SK-N-SH (cell line): ENCODE data around the gene OPCML. TPM values are rescaled to one million over a fixed set of nuclear protein-coding genes. Genes with fewer than 3 reads are reported as not detected.

Experiments
- CTCF ChIA-PET: fragments of 300-600, 350-600 bp; formaldehyde crosslinking; extraction: SDS; loops from one replicate; lab custom pipeline; 2021; lab: Yijun Ruan, JAX
- POLR2A ChIA-PET: fragments of 350-600 bp; sonication (Branson Sonifier 250); formaldehyde crosslinking; extraction: SDS; loops from one replicate; lab custom pipeline; 2020; ENCODE audit warnings: antibody characterized with exemption, inconsistent platforms; lab: Yijun Ruan, JAX
- DNase-seq: peaks from one replicate; pipeline ENCODE4 v3.0.0; 2012
- H2AFZ ChIP-seq: fragments of 200-600 bp; sonication (generic); 2 replicates; pipeline ENCODE4 v1.8.1; 2016; ENCODE audit warnings: antibody characterized with exemption, mild to moderate bottlenecking, low read depth
- H3F3A ChIP-seq: fragments of 200-600 bp; sonication (generic); replicated peaks from 2 replicates; pipeline ENCODE3; 2016; ENCODE audit warnings: antibody characterized with exemption, mild to moderate bottlenecking; ENCODE audit not compliant: insufficient read depth
- H3K27ac ChIP-seq, 2 experiments: fragments of 200-500 bp in 1 of 2; fragments of 200-600 bp in 1 of 2; sonication (Bioruptor generic) in 1 of 2; sonication (generic), shearing (Covaris generic) in 1 of 2; 2 replicates each; pipeline versions ENCODE4 v1.5.1 to v1.6.1; 2014 to 2016; ENCODE audit warnings: low read depth in 2 of 2, inconsistent platforms in 1 of 2, low read length in 1 of 2, mild to moderate bottlenecking in 1 of 2, mixed read lengths in 1 of 2
- H3K27me3 ChIP-seq: fragments of 200-600 bp; sonication (generic), shearing (Covaris generic); 2 replicates; pipeline ENCODE4 v1.6.1; 2016; ENCODE audit warnings: mixed run types; ENCODE audit not compliant: insufficient read depth
- H3K36me3 ChIP-seq, 2 experiments: fragments of 200-500 bp in 1 of 2; fragments of 200-600 bp in 1 of 2; sonication (Bioruptor generic) in 1 of 2; sonication (generic) in 1 of 2; replicated peaks in 1 of 2; 2 replicates each; pipeline versions ENCODE3 to v1.5.1; 2014 to 2016; ENCODE audit warnings: low read length in 1 of 2, mild to moderate bottlenecking in 1 of 2; ENCODE audit not compliant: insufficient read depth in 2 of 2, control insufficient read depth in 1 of 2
- H3K4me1 ChIP-seq, 2 experiments: fragments of 200-500 bp in 1 of 2; fragments of 200-600 bp in 1 of 2; sonication (Bioruptor generic) in 1 of 2; sonication (generic), shearing (Covaris generic) in 1 of 2; 2 replicates each; pipeline versions ENCODE4 v1.5.1 to v1.6.1; 2014 to 2016; ENCODE audit warnings: low read depth in 1 of 2, low read length in 1 of 2, mixed run types in 1 of 2; ENCODE audit not compliant: insufficient read depth in 2 of 2, control insufficient read depth in 1 of 2
- H3K4me2 ChIP-seq: fragments of 200-600 bp; sonication (generic), shearing (Covaris generic); 2 replicates; pipeline ENCODE4 v1.6.1; 2017; ENCODE audit warnings: mixed run types
- H3K4me3 ChIP-seq, 2 experiments: fragments of 200-500 bp in 1 of 2; fragments of 200-600 bp in 1 of 2; sonication (Bioruptor generic) in 1 of 2; sonication (generic), shearing (Covaris generic) in 1 of 2; 2 replicates each; pipeline versions ENCODE4 v1.5.1 to v1.8.1; 2014 to 2016; ENCODE audit warnings: low read depth in 2 of 2, inconsistent platforms in 1 of 2, low read length in 1 of 2, mild to moderate bottlenecking in 1 of 2, mixed read lengths in 1 of 2, moderate library complexity in 1 of 2
- H3K79me2 ChIP-seq: fragments of 200-600 bp; sonication (generic); 2 replicates; pipeline ENCODE4 v1.8.1; 2017; ENCODE audit warnings: mild to moderate bottlenecking; ENCODE audit not compliant: insufficient read depth
- H3K9ac ChIP-seq: fragments of 200-600 bp; sonication (generic); 2 replicates; pipeline ENCODE4 v1.6.1; 2017; ENCODE audit warnings: mixed run types
- H3K9me2 ChIP-seq: fragments of 200-600 bp; sonication (generic); 2 replicates; pipeline ENCODE4 v1.6.1; 2017; ENCODE audit warnings: mixed run types
- H3K9me3 ChIP-seq: fragments of 200-600 bp; sonication (generic); 2 replicates; pipeline ENCODE4 v1.6.1; 2017; ENCODE audit warnings: mixed run types, mild to moderate bottlenecking, moderate library complexity
- H4K20me1 ChIP-seq: fragments of 200-600 bp; sonication (generic); 2 replicates; pipeline ENCODE4 v1.6.1; 2017; ENCODE audit warnings: mild to moderate bottlenecking, mixed run types; ENCODE audit not compliant: insufficient read depth
- EZH2phosphoT487 ChIP-seq: fragments of 200-600 bp; sonication (generic); IDR thresholded peaks from 2 replicates; pipeline ENCODE4 v1.6.1; 2017; ENCODE audit warnings: low read depth, mixed run types, mild to moderate bottlenecking, antibody characterized with exemption, moderate library complexity, borderline replicate concordance
- FOXJ3 ChIP-seq: sonication (generic); formaldehyde crosslinking; IDR thresholded peaks from 2 replicates; pipeline ENCODE4 v1.5.1; 2020; ENCODE audit warnings: mild to moderate bottlenecking, missing genetic modification reagents
- GATA2 ChIP-seq: sonication (generic); formaldehyde crosslinking; IDR thresholded peaks from 2 replicates; pipeline ENCODE4 v1.5.0; 2020; ENCODE audit warnings: mild to moderate bottlenecking, missing genetic modification reagents
- JUND ChIP-seq: IDR thresholded peaks from 2 replicates; pipeline ENCODE4 v1.4.0; 2012
- RAD21 ChIP-seq: IDR thresholded peaks from 2 replicates; pipeline ENCODE4 v1.6.1; 2012; ENCODE audit warnings: mild to moderate bottlenecking, low read length
- RCOR1 ChIP-seq: fragments of 150-350 bp; IDR thresholded peaks from 2 replicates; pipeline ENCODE4 v1.6.1; 2017; ENCODE audit warnings: antibody characterized with exemption, low read length
- SIN3A ChIP-seq: IDR thresholded peaks from 2 replicates; pipeline ENCODE4 v1.6.1; 2012; ENCODE audit warnings: low read depth, mild to moderate bottlenecking, low read length, moderate library complexity, borderline replicate concordance
- WGBS: methylation state at CpG from one replicate; pipeline ENCODE4 v1.1.6; 2017; ENCODE audit warnings: low lambda C conversion rate; 5-methylcytosine and 5-hydroxymethylcytosine counted together
- polyA plus RNA-seq, 3 experiments: library from polyadenylated mRNA; depleted of rRNA; stranded (reverse); fragments of >200 nt; gene quantifications; 2 replicates each; pipeline ENCODE4 v1.2.3, GENCODE V29; 2012
- TF ChIP-seq, protein P1 (sequence below): IDR thresholded peaks from 2 replicates; pipeline ENCODE4 v1.4.0; 2012; ENCODE audit warnings: low read depth
- TF ChIP-seq, protein P2 (sequence below): IDR thresholded peaks from 2 replicates; pipeline ENCODE4 v1.6.1; 2012; ENCODE audit warnings: mild to moderate bottlenecking, low read depth, low read length, moderate library complexity

Gene OPCML
- polyA plus RNA-seq, 1 of the 3 experiments (the other 2 are of a cell fraction), result not detected

DNA sequence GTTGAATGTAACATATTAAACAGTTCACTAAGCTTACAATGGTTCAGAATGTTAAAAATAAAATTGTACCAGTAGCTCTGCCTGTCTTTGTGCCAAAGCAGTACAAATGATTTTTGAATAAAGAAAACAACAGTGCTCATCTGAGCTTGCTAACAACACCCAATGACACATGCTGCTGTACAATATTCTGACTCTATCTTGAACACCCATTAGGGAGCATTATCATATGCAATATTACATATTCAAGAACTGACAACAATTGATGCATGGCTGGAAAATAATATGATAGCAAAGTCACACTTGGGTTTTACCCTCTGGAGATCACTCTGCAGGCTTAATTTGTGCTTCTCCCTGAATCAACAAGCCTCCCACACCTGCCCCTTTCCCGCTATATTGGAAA lies 953.7 kb downstream of the OPCML start:
- Histone ChIP-seq H3K79me2 (no peaks in the 10 kb centered on the region), H3K27ac (no peak overlapping the region), H2AFZ (no peak overlapping the region), H3K36me3 (no peaks in the 10 kb centered on the region), H3K9me2 (no peaks in the 10 kb centered on the region), H4K20me1 (no peaks in the 10 kb centered on the region), H3K9ac (no peak overlapping the region), H3F3A (no peaks in the 10 kb centered on the region), H3K4me1 (no peaks in the 10 kb centered on the region), H3K27me3 (no peaks in the 10 kb centered on the region), H3K9me3 (no peaks in the 10 kb centered on the region), H3K4me3 (no peak overlapping the region), H3K4me2 (no peak overlapping the region)
- WGBS, result 40% methylated on average over 1 of the region's 1 CpG
- TF ChIP-seq RCOR1, result no peak
- no peak for TF ChIP-seq EZH2phosphoT487
- TF ChIP-seq JUND, result no peak
- no peak for TF ChIP-seq FOXJ3 (CRISPR knock-in tag)
- ChIA-PET POLR2A (no interaction called here), CTCF (no interaction called here)
- DNase-seq, result no peak

DNA sequence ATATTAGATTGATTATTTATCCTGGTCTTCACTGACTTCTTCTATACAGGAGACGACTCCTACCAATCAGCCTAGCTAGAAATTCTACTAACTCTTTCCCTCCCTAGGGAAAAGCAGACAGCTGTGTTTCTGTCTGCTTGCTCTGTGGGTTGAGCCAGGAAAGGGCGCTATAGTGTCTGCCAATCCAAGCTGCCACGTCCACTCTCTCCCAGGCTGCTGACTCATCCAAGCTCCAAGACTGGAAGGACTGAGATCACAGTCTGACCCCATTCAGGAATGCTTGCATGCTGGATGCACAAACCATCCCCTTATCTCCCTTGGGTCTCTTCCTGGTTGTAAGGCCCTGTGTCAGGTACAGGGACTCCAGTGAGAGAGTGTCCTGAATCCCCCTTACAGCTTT lies 955.6 kb downstream of the OPCML start:
- 16% methylated on average over 3 of the region's 3 CpGs for WGBS
- H3K27ac ChIP-seq, result peak overlapping the region in 1 of 2 experiments; percentile 32; a peak in 2 of 4 replicates
- no peak for DNase-seq
- TF ChIP-seq, protein P1, sequence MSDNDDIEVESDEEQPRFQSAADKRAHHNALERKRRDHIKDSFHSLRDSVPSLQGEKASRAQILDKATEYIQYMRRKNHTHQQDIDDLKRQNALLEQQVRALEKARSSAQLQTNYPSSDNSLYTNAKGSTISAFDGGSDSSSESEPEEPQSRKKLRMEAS, result no peak
- TF ChIP-seq JUND (no peak), GATA2 (no peak), FOXJ3 (CRISPR knock-in tag) (no peak), EZH2phosphoT487 (no peak), SIN3A (no peak), RAD21 (no peak)
- TF ChIP-seq, protein P2, sequence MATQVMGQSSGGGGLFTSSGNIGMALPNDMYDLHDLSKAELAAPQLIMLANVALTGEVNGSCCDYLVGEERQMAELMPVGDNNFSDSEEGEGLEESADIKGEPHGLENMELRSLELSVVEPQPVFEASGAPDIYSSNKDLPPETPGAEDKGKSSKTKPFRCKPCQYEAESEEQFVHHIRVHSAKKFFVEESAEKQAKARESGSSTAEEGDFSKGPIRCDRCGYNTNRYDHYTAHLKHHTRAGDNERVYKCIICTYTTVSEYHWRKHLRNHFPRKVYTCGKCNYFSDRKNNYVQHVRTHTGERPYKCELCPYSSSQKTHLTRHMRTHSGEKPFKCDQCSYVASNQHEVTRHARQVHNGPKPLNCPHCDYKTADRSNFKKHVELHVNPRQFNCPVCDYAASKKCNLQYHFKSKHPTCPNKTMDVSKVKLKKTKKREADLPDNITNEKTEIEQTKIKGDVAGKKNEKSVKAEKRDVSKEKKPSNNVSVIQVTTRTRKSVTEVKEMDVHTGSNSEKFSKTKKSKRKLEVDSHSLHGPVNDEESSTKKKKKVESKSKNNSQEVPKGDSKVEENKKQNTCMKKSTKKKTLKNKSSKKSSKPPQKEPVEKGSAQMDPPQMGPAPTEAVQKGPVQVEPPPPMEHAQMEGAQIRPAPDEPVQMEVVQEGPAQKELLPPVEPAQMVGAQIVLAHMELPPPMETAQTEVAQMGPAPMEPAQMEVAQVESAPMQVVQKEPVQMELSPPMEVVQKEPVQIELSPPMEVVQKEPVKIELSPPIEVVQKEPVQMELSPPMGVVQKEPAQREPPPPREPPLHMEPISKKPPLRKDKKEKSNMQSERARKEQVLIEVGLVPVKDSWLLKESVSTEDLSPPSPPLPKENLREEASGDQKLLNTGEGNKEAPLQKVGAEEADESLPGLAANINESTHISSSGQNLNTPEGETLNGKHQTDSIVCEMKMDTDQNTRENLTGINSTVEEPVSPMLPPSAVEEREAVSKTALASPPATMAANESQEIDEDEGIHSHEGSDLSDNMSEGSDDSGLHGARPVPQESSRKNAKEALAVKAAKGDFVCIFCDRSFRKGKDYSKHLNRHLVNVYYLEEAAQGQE, result no peak
- no peaks in the 10 kb centered on the region for H4K20me1 ChIP-seq
- CTCF ChIA-PET, result no interaction called here
- no peaks in the 10 kb centered on the region for H3F3A ChIP-seq
- no peaks in the 10 kb centered on the region for H3K4me1 ChIP-seq
- no peaks in the 10 kb centered on the region for H3K79me2 ChIP-seq
- no peak overlapping the region for H3K4me3 ChIP-seq
- H3K9me3 ChIP-seq, result no peaks in the 10 kb centered on the region
- H3K9ac ChIP-seq, result no peak overlapping the region
- no peaks in the 10 kb centered on the region for H3K9me2 ChIP-seq
- H2AFZ ChIP-seq, result no peak overlapping the region; the same call in 1 of the 2 replicates
- POLR2A ChIA-PET, result no interaction called here
- no peaks in the 10 kb centered on the region for H3K36me3 ChIP-seq
- H3K27me3 ChIP-seq, result no peaks in the 10 kb centered on the region
- H3K4me2 ChIP-seq, result no peak overlapping the region
